Neutrophil (primary cell): ENCODE data around the gene IRF8.

Experiments used
- H3K27ac ChIP-seq: fragments of 200-600 bp; sonication (generic); 2 replicates; pipeline ENCODE4 v1.5.1; 2016; ENCODE audit warnings: mild to moderate bottlenecking, moderate library complexity
- H3K27me3 ChIP-seq: fragments of 200-600 bp; sonication (generic); 2 replicates; pipeline ENCODE4 v1.6.0; 2016; ENCODE audit warnings: mild to moderate bottlenecking
- H3K36me3 ChIP-seq: fragments of 200-600 bp; sonication (generic); 2 replicates; pipeline ENCODE4 v1.5.1; 2017
- H3K4me1 ChIP-seq, 2 experiments: fragments of 200-600 bp in 1 of 2; sonication (generic) in 1 of 2; 1 replicate in 1 of 2; 2 replicates in 1 of 2; pipeline versions ENCODE4 v1.5.1 to v1.6.1; 2013 to 2016; ENCODE audit warnings: low read depth in 1 of 2, low read length in 1 of 2, mild to moderate bottlenecking in 1 of 2, moderate library complexity in 1 of 2; ENCODE audit not compliant: control insufficient read depth in 1 of 2, insufficient read depth in 1 of 2
- H3K4me3 ChIP-seq, 2 experiments: fragments of 200-600 bp in 1 of 2; sonication (generic) in 1 of 2; 1 replicate in 1 of 2; 2 replicates in 1 of 2; pipeline ENCODE4 v1.5.1; 2013 to 2016; ENCODE audit warnings: low read depth in 1 of 2, low read length in 1 of 2, mild to moderate bottlenecking in 1 of 2, moderate library complexity in 1 of 2
- H3K9me3 ChIP-seq: fragments of 200-600 bp; sonication (generic); 2 replicates; pipeline ENCODE4 v1.5.1; 2016
- CTCF ChIP-seq: fragments of 200-600 bp; sonication (generic); IDR thresholded peaks from 2 replicates; pipeline ENCODE4 v1.5.1; 2016; ENCODE audit warnings: antibody characterized with exemption

The IRF8 gene

GRCh38 chr16:85863384-85863774, 35.6 kb upstream of the IRF8 start:
- H3K9me3 ChIP-seq = no peaks in the 10 kb centered on the region
- no peak overlapping the region for H3K27ac ChIP-seq
- TF ChIP-seq CTCF = no peak
- no peak overlapping the region for H3K4me3 ChIP-seq
- no peaks in the 10 kb centered on the region for H3K36me3 ChIP-seq
- H3K4me1 ChIP-seq = no peaks in the 10 kb centered on the region
- H3K27me3 ChIP-seq = peaks cover 5% of the 10 kb centered on the region

- no peaks in the 10 kb centered on the region for H3K36me3 ChIP-seq
- TF ChIP-seq CTCF = no peak
- no peaks in the 10 kb centered on the region for H3K9me3 ChIP-seq
- no peak overlapping the region for H3K27ac ChIP-seq
- no peak overlapping the region for H3K4me3 ChIP-seq
- peaks cover 19% of the 10 kb centered on the region for H3K27me3 ChIP-seq
- H3K4me1 ChIP-seq = no peaks in the 10 kb centered on the region
These were observed 34.0 kb upstream of the IRF8 start for GRCh38 chr16:85864965-85865364.

DNA sequence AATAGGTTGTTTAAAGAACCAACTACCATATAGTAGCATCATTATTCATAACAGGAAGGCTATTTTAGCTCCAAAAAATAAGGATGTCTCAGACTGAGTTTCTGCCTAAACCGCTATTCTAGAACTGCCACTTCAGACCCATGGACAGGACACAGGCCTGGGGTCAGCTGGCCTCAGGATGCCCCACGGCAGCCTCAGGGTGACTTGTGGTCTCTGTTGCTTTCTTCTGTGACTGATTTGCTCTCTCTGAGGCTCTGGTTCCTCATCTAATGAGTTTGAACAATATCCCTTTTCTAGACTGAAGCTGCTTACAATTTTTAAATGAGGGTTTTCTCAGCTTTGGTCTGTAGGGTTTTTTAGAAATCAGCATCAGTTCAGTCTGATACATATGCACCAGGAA, 31.8 kb upstream of the IRF8 start:
- Histone ChIP-seq H3K27me3 (peaks cover 33% of the 10 kb centered on the region), H3K9me3 (no peaks in the 10 kb centered on the region), H3K4me3 (no peak overlapping the region), H3K36me3 (no peaks in the 10 kb centered on the region), H3K4me1 (no peaks in the 10 kb centered on the region), H3K27ac (no peak overlapping the region)
- no peak for TF ChIP-seq CTCF

GRCh38 chr16:85868495-85868894, 30.5 kb upstream of the IRF8 start:
- Histone ChIP-seq H3K9me3 (no peaks in the 10 kb centered on the region), H3K36me3 (no peaks in the 10 kb centered on the region), H3K27me3 (peaks cover 38% of the 10 kb centered on the region), H3K4me3 (no peak overlapping the region), H3K4me1 (no peaks in the 10 kb centered on the region), H3K27ac (no peak overlapping the region)
- TF ChIP-seq CTCF = no peak

DNA sequence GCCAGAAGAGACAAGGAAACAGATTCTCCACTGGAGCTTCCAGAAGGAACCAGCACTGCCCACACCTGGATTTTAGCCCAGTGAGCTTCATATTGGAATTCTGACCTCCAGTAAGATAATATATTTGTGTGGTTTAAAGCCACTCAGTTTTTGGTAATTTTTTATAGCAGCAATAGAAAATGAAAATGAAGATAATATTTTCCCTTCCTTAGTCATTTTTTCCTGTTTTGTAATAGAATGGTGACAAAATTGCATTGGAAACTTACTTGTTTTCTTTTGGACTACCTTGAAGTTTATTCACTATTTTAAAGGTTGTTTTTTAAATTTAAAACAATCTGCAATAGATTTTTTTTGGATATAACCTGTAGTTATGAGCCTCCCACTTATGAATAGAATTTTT, 29.8 kb upstream of the IRF8 start:
- Histone ChIP-seq H3K27ac (no peak overlapping the region), H3K27me3 (peaks cover 38% of the 10 kb centered on the region), H3K36me3 (no peaks in the 10 kb centered on the region), H3K4me1 (no peaks in the 10 kb centered on the region), H3K9me3 (no peaks in the 10 kb centered on the region), H3K4me3 (no peak overlapping the region)
- no peak for TF ChIP-seq CTCF
